OCI-LY7 (cell line): Measurements from ENCODE around the gene ELAVL2. TPM values are rescaled to one million over a fixed set of nuclear protein-coding genes. Genes with fewer than 3 reads are reported as not detected.

ENCODE experiments used
- BruUV-seq: library from RNA; stranded (reverse); fragments of 400-500 nt; replicated peaks from 2 replicates; lab custom pipeline; 2021; lab: Mats Ljungman, UMichigan
- CTCF ChIA-PET: fragments of 300-600 bp; sonication (Branson Sonifier 250); formaldehyde crosslinking; loops from one replicate; lab custom pipeline; 2022; ENCODE audit warnings: antibody characterized with exemption; ENCODE audit not compliant: unreplicated experiment; lab: Charles Lee
- POLR2A ChIA-PET: fragments of 300-600 bp; sonication (Branson Sonifier 250); formaldehyde crosslinking; loops from one replicate; lab custom pipeline; 2022; ENCODE audit warnings: antibody characterized with exemption; lab: Charles Lee
- DNase-seq: peaks from one replicate; pipeline ENCODE4 v3.0.0-alpha.2; 2015; ENCODE audit warnings: low spot score
- H2AFZ ChIP-seq: fragments of 200-600 bp; sonication (generic), shearing (Covaris generic); 2 replicates; pipeline ENCODE4 v1.6.1; 2014; ENCODE audit warnings: mild to moderate bottlenecking, antibody characterized with exemption, low read length, moderate library complexity
- H3K27ac ChIP-seq: fragments of 200-600 bp; sonication (generic); 2 replicates; pipeline ENCODE4 v1.5.1; 2014; ENCODE audit warnings: mixed run types, low read depth, mild to moderate bottlenecking, moderate library complexity, low read length, inconsistent platforms; ENCODE audit not compliant: poor library complexity, severe bottlenecking
- H3K36me3 ChIP-seq: fragments of 200-600 bp; sonication (generic); 2 replicates; pipeline ENCODE4 v1.6.1; 2014; ENCODE audit warnings: mild to moderate bottlenecking, antibody characterized with exemption, low read length, moderate library complexity, mixed read lengths; ENCODE audit not compliant: insufficient read depth
- H3K4me1 ChIP-seq: fragments of 200-600 bp; sonication (generic); 2 replicates; pipeline ENCODE4 v1.5.1; 2014; ENCODE audit warnings: mild to moderate bottlenecking, low read length; ENCODE audit not compliant: insufficient read depth, poor library complexity, severe bottlenecking
- H3K4me2 ChIP-seq: fragments of 200-600 bp; sonication (generic); 2 replicates; pipeline ENCODE4 v1.6.1; 2014; ENCODE audit warnings: mild to moderate bottlenecking, low read length
- H3K4me3 ChIP-seq: fragments of 200-600 bp; sonication (generic); 2 replicates; pipeline ENCODE4 v1.5.1; 2014; ENCODE audit warnings: mild to moderate bottlenecking, low read depth, low read length; ENCODE audit not compliant: poor library complexity, severe bottlenecking
- H3K79me2 ChIP-seq: fragments of 200-600 bp; sonication (generic); 2 replicates; pipeline ENCODE4 v1.6.1; 2016; ENCODE audit warnings: low read depth, mild to moderate bottlenecking, low read length, moderate library complexity, mixed read lengths; ENCODE audit not compliant: insufficient read depth
- H3K9me2 ChIP-seq: fragments of 200-600 bp; sonication (generic); 2 replicates; pipeline ENCODE4 v1.6.1; 2016; ENCODE audit warnings: mild to moderate bottlenecking, low read length, mixed read lengths; ENCODE audit not compliant: insufficient read depth
- H3K9me3 ChIP-seq: fragments of 200-600 bp; sonication (generic); 2 replicates; pipeline ENCODE4 v1.6.1; 2014; ENCODE audit warnings: mild to moderate bottlenecking, mixed run types, low read length, mixed read lengths
- H4K20me1 ChIP-seq: fragments of 200-600 bp; sonication (generic); 2 replicates; pipeline ENCODE4 v1.6.1; 2014; ENCODE audit warnings: mild to moderate bottlenecking, antibody characterized with exemption, low read length, moderate library complexity, mixed read lengths; ENCODE audit not compliant: insufficient read depth
- EZH2phosphoT487 ChIP-seq: fragments of 200-600 bp; sonication (generic); IDR thresholded peaks from 2 replicates; pipeline ENCODE4 v1.6.1; 2018; ENCODE audit warnings: low read depth, borderline replicate concordance, mild to moderate bottlenecking, mixed run types, antibody characterized with exemption, low read length, moderate library complexity, mixed read lengths
- intact Hi-C: fragments of 100-400 bp; cut with micrococcal nuclease; formaldehyde crosslinking; loops from one replicate; pipeline ENCODE4 v1.10.0; 2022; ENCODE audit not compliant: unreplicated experiment
- total RNA-seq, 2 experiments: library from RNA; depleted of rRNA in 1 of 2; stranded (reverse); fragments of >200 nt in 1 of 2; shearing (Covaris generic) in 1 of 2; gene quantifications; 2 replicates each; pipeline ENCODE4 v1.2.3, GENCODE V29; 2014 to 2022
- TF ChIP-seq, protein P1 (sequence below): fragments of 200-600 bp; sonication (generic); conservative IDR thresholded peaks from 2 replicates; pipeline ENCODE4 v1.5.1; 2014; ENCODE audit warnings: mild to moderate bottlenecking, antibody characterized with exemption, low read length, moderate library complexity, mixed read lengths

ELAVL2 gene
- total RNA-seq, 2 experiments from 2014 or later = not detected

DNA sequence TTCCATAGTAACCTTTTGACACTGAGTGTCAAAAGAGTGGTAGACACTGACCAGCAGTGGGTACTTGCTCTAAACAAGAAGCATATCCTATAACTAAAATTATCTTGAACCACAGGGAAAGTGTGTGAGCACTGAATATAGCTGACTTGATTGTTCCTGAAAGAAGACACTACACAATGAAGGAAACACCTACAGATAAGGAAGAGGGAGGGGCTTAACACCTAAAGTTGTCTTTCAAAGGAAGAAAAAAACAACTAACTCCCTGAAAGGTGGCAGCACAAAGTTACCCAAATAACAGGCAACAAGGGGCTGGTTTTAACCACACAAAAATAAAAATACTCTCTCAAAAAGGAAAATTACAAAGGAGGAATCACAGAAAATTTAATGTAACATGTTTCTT, 6.6 kb downstream of the ELAVL2 start:
- H3K9me3 ChIP-seq = no peaks in the 10 kb centered on the region
- no peaks in the 10 kb centered on the region for H3K4me1 ChIP-seq
- H3K4me2 ChIP-seq = no peak overlapping the region
- DNase-seq = no peak
- no peaks in the 10 kb centered on the region for H3K79me2 ChIP-seq
- H3K27ac ChIP-seq = no peak overlapping the region
- no peaks in the 10 kb centered on the region for H3K36me3 ChIP-seq
- TF ChIP-seq EZH2phosphoT487 = no peak
- TF ChIP-seq, protein P1, sequence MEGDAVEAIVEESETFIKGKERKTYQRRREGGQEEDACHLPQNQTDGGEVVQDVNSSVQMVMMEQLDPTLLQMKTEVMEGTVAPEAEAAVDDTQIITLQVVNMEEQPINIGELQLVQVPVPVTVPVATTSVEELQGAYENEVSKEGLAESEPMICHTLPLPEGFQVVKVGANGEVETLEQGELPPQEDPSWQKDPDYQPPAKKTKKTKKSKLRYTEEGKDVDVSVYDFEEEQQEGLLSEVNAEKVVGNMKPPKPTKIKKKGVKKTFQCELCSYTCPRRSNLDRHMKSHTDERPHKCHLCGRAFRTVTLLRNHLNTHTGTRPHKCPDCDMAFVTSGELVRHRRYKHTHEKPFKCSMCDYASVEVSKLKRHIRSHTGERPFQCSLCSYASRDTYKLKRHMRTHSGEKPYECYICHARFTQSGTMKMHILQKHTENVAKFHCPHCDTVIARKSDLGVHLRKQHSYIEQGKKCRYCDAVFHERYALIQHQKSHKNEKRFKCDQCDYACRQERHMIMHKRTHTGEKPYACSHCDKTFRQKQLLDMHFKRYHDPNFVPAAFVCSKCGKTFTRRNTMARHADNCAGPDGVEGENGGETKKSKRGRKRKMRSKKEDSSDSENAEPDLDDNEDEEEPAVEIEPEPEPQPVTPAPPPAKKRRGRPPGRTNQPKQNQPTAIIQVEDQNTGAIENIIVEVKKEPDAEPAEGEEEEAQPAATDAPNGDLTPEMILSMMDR = no peak
- POLR2A ChIA-PET = no interaction called here
- H2AFZ ChIP-seq = no peak overlapping the region
- no peak overlapping the region for H3K4me3 ChIP-seq
- intact Hi-C loops = no loop called here
- no peaks in the 10 kb centered on the region for H3K9me2 ChIP-seq
- CTCF ChIA-PET = interaction anchor here (0.6 kb wide), 1 partner anchor 9 kb away, joined by 3 read pairs; no protein-coding TSS in a partner anchor
- BruUV-seq = no TSS peak
- no peaks in the 10 kb centered on the region for H4K20me1 ChIP-seq

DNA sequence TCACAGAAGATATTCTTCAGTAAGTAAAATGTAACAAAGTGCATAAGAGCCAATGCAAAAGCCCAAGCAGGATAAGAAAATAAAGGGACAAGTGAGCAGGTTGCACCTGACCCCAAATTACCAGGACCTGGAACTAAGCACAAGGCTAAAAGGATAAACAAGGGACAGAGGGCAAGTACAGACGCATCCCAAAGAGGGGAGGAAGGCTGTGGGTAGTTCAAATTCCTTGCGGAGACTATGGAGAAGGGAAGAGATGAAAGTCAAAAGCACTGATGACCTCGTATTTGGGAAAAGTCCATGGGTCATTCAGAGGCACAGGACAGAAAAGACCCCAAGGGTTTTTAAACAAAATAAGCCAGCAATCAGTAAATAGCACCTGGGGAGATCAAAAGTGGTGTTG, 11.8 kb downstream of the ELAVL2 start:
- no peak overlapping the region for H3K4me2 ChIP-seq
- no peak overlapping the region for H2AFZ ChIP-seq
- H3K27ac ChIP-seq = no peak overlapping the region
- no peak overlapping the region for H3K4me3 ChIP-seq
- TF ChIP-seq, protein P1 = no peak
- TF ChIP-seq EZH2phosphoT487 = no peak
- ChIA-PET POLR2A (no interaction called here), CTCF (no interaction called here)
- intact Hi-C loops = no loop called here
- H3K36me3 ChIP-seq = no peaks in the 10 kb centered on the region
- no peaks in the 10 kb centered on the region for H3K9me2 ChIP-seq
- no peaks in the 10 kb centered on the region for H3K79me2 ChIP-seq
- H3K4me1 ChIP-seq = no peaks in the 10 kb centered on the region
- H4K20me1 ChIP-seq = no peaks in the 10 kb centered on the region
- no TSS peak for BruUV-seq
- no peaks in the 10 kb centered on the region for H3K9me3 ChIP-seq
- DNase-seq = no peak

- no peak overlapping the region for H3K4me3 ChIP-seq
- no TSS peak for BruUV-seq
- DNase-seq = no peak
- H3K4me1 ChIP-seq = no peaks in the 10 kb centered on the region
- H3K79me2 ChIP-seq = no peaks in the 10 kb centered on the region
- ChIA-PET POLR2A (interaction anchor here (0.5 kb wide), 1 partner anchor 408 kb away, joined by 3 read pairs; no protein-coding TSS in a partner anchor), CTCF (no interaction called here)
- intact Hi-C loops = no loop called here
- H3K27ac ChIP-seq = no peak overlapping the region
- H3K4me2 ChIP-seq = no peak overlapping the region
- TF ChIP-seq, protein P1 = no peak
- no peak for TF ChIP-seq EZH2phosphoT487
- no peaks in the 10 kb centered on the region for H4K20me1 ChIP-seq
- no peaks in the 10 kb centered on the region for H3K9me2 ChIP-seq
- no peaks in the 10 kb centered on the region for H3K9me3 ChIP-seq
- no peak overlapping the region for H2AFZ ChIP-seq
- no peaks in the 10 kb centered on the region for H3K36me3 ChIP-seq
These were observed 13.4 kb downstream of the ELAVL2 start for GRCh38 chr9:23812673-23813072.
